ENCODE data around the gene PLCL2. TPM values are rescaled to one million over a fixed set of nuclear protein-coding genes. Genes with fewer than 3 reads are reported as not detected.

The PLCL2 gene
- polyA plus RNA-seq, 3 donors from 2014 or later, result 56.8 to 85.5 (median 78.9) TPM

- peaks cover 0 to 4% (median 0%) of the 10 kb centered on the region in 3 donors for H3K36me3 Mint-ChIP-seq
- H3K4me1 Mint-ChIP-seq, result peaks cover under 1 to 2% of the 10 kb centered on the region in 2 donors
- peaks cover 2 to 13% (median 9%) of the 10 kb centered on the region in 3 donors for H3K27me3 Mint-ChIP-seq (ENCODE audit: low read depth in 3 of 3)
- no peak overlapping the region for H3K27ac Mint-ChIP-seq
- DNase-seq, result no peak
- H3K9me3 Mint-ChIP-seq, result no peaks in the 10 kb centered on the region
- H3K4me3 Mint-ChIP-seq, result no peak overlapping the region
Measured at GRCh38 chr3:16871915-16872842, 12.6 kb upstream of the PLCL2 start.

GRCh38 chr3:16873872-16874271 is 10.9 kb upstream of the PLCL2 start:
- Mint-ChIP-seq H3K36me3 (peaks cover 0 to 8% (median 0%) of the 10 kb centered on the region in 3 donors), H3K27ac (no peak overlapping the region), H3K4me1 (no peaks in the 10 kb centered on the region), H3K9me3 (no peaks in the 10 kb centered on the region), H3K4me3 (no peak overlapping the region), H3K27me3 (ENCODE audit: low read depth in 3 of 3) (peaks cover 5 to 10% (median 6%) of the 10 kb centered on the region in 3 donors)
- no peak for DNase-seq

- Mint-ChIP-seq H3K36me3 (peaks cover 0 to 8% (median 0%) of the 10 kb centered on the region in 3 donors), H3K27ac (no peak overlapping the region), H3K4me1 (no peaks in the 10 kb centered on the region), H3K9me3 (no peaks in the 10 kb centered on the region), H3K27me3 (ENCODE audit: low read depth in 3 of 3) (peaks cover 6 to 10% (median 7%) of the 10 kb centered on the region in 3 donors), H3K4me3 (no peak overlapping the region)
- no peak for DNase-seq
Measured at GRCh38 chr3:16875876-16876550, 8.7 kb upstream of the PLCL2 start.

GRCh38 chr3:16877505-16877904 is 7.2 kb upstream of the PLCL2 start:
- peaks cover 0 to 1% of the 10 kb centered on the region in 2 donors for H3K4me1 Mint-ChIP-seq
- H3K4me3 Mint-ChIP-seq, result no peak overlapping the region
- no peak overlapping the region for H3K27ac Mint-ChIP-seq
- DNase-seq, result no peak
- H3K36me3 Mint-ChIP-seq, result peaks cover 0 to 8% (median 0%) of the 10 kb centered on the region in 3 donors
- H3K9me3 Mint-ChIP-seq, result no peaks in the 10 kb centered on the region
- H3K27me3 Mint-ChIP-seq (ENCODE audit: low read depth in 3 of 3), result peaks cover 4 to 10% (median 7%) of the 10 kb centered on the region in 3 donors

- Mint-ChIP-seq H3K9me3 (no peaks in the 10 kb centered on the region), H3K4me3 (no peak overlapping the region), H3K27me3 (ENCODE audit: low read depth in 3 of 3) (peaks cover 4 to 10% (median 7%) of the 10 kb centered on the region in 3 donors), H3K27ac (no peak overlapping the region), H3K36me3 (peaks cover 0 to 8% (median 0%) of the 10 kb centered on the region in 3 donors), H3K4me1 (peaks cover 0 to 5% of the 10 kb centered on the region in 2 donors)
- DNase-seq, result no peak
Measured at GRCh38 chr3:16877911-16878310, 6.8 kb upstream of the PLCL2 start.

GRCh38 chr3:16881896-16882630 is 2.7 kb upstream of the PLCL2 start:
- no peak for DNase-seq
- H3K27ac Mint-ChIP-seq, result no peak overlapping the region
- H3K9me3 Mint-ChIP-seq, result no peaks in the 10 kb centered on the region
- H3K4me3 Mint-ChIP-seq, result peak overlapping the region in 4 of 5 donors; percentile 68 to 97 (median 76)
- H3K36me3 Mint-ChIP-seq, result peaks cover 0 to 4% (median 0%) of the 10 kb centered on the region in 3 donors
- peaks cover 4 to 13% (median 10%) of the 10 kb centered on the region in 3 donors for H3K27me3 Mint-ChIP-seq (ENCODE audit: low read depth in 3 of 3)
- peaks cover 17 to 25% of the 10 kb centered on the region in 2 donors for H3K4me1 Mint-ChIP-seq

GRCh38 chr3:16883057-16883722 is 1.6 kb upstream of the PLCL2 start:
- DNase-seq, result no peak
- H3K4me3 Mint-ChIP-seq, result peak overlapping the region; percentile 72 to 97 (median 78)
- H3K9me3 Mint-ChIP-seq, result no peaks in the 10 kb centered on the region
- peaks cover 4 to 12% (median 10%) of the 10 kb centered on the region in 3 donors for H3K27me3 Mint-ChIP-seq (ENCODE audit: low read depth in 3 of 3)
- H3K36me3 Mint-ChIP-seq, result peaks cover 0 to 2% (median 0%) of the 10 kb centered on the region in 3 donors
- peak overlapping the region in 4 of 6 donors; percentile 3 to 79 (median 54) for H3K27ac Mint-ChIP-seq
- peaks cover 28 to 36% of the 10 kb centered on the region in 2 donors for H3K4me1 Mint-ChIP-seq

- DNase-seq, result no peak
- H3K36me3 Mint-ChIP-seq, result no peaks in the 10 kb centered on the region
- H3K27me3 Mint-ChIP-seq (ENCODE audit: low read depth in 3 of 3), result peaks cover 4 to 11% (median 10%) of the 10 kb centered on the region in 3 donors
- H3K9me3 Mint-ChIP-seq, result no peaks in the 10 kb centered on the region
- H3K27ac Mint-ChIP-seq, result peak overlapping the region in 5 of 6 donors; percentile 41 to 79 (median 68)
- peak overlapping the region; percentile 72 to 97 (median 78) for H3K4me3 Mint-ChIP-seq
- H3K4me1 Mint-ChIP-seq, result peaks cover 34 to 41% of the 10 kb centered on the region in 2 donors
Measured at GRCh38 chr3:16883723-16884083, 1.1 kb upstream of the PLCL2 start.

GRCh38 chr3:16884084-16884747 is 539 bp upstream of the PLCL2 start:
- H3K36me3 Mint-ChIP-seq, result no peaks in the 10 kb centered on the region

GRCh38 chr3:16885593-16886302 is 993 bp downstream of the PLCL2 start:
- Mint-ChIP-seq H3K36me3 (no peaks in the 10 kb centered on the region), H3K4me1 (peaks cover 54 to 62% of the 10 kb centered on the region in 2 donors), H3K27ac (peak overlapping the region; percentile 92 to 97 (median 96)), H3K27me3 (ENCODE audit: low read depth in 3 of 3) (peaks cover 2 to 13% (median 10%) of the 10 kb centered on the region in 3 donors), H3K9me3 (no peaks in the 10 kb centered on the region), H3K4me3 (peak overlapping the region; percentile 96 to 99 (median 98))
- peak in 2 of 3 donors; percentile 23 to 24 for DNase-seq

More at GRCh38 chr3:16884084-16884747, 539 bp upstream of the PLCL2 start:
- H3K27ac Mint-ChIP-seq, result peak overlapping the region; percentile 84 to 96 (median 95)
- H3K4me3 Mint-ChIP-seq, result peak overlapping the region; percentile 93 to 97 (median 96)
- H3K9me3 Mint-ChIP-seq, result no peaks in the 10 kb centered on the region
- peak; percentile 60 to 65 (median 61) for DNase-seq
- H3K4me1 Mint-ChIP-seq, result peaks cover 39 to 46% of the 10 kb centered on the region in 2 donors
- H3K27me3 Mint-ChIP-seq (ENCODE audit: low read depth in 3 of 3), result peaks cover 4 to 11% (median 10%) of the 10 kb centered on the region in 3 donors

GRCh38 chr3:16886303-16886683 is 1.5 kb downstream of the PLCL2 start:
- Mint-ChIP-seq H3K4me3 (peak overlapping the region; percentile 96 to 99 (median 98)), H3K4me1 (peaks cover 60 to 67% of the 10 kb centered on the region in 2 donors), H3K9me3 (no peaks in the 10 kb centered on the region), H3K27ac (peak overlapping the region; percentile 92 to 97 (median 96)), H3K36me3 (no peaks in the 10 kb centered on the region), H3K27me3 (ENCODE audit: low read depth in 3 of 3) (peaks cover 2 to 13% (median 10%) of the 10 kb centered on the region in 3 donors)
- peak in 2 of 3 donors; percentile 26 to 31 for DNase-seq

GRCh38 chr3:16887130-16887529 is 2.4 kb downstream of the PLCL2 start:
- Mint-ChIP-seq H3K9me3 (no peaks in the 10 kb centered on the region), H3K27ac (peak overlapping the region; percentile 92 to 97 (median 96)), H3K27me3 (ENCODE audit: low read depth in 3 of 3) (peaks cover 2 to 13% (median 10%) of the 10 kb centered on the region in 3 donors), H3K4me3 (peak overlapping the region; percentile 96 to 99 (median 98)), H3K36me3 (no peaks in the 10 kb centered on the region), H3K4me1 (peaks cover 68 to 76% of the 10 kb centered on the region in 2 donors)
- DNase-seq, result no peak

All from immature natural killer cell (primary cell).